Measurements from ENCODE around the gene SRRM4.
"Not testable (repeated sequence)": the region's sequence is repeated elsewhere in the genome, so short reads cannot be mapped to it uniquely, and the experiment has no call there.

SRRM4 gene

DNA sequence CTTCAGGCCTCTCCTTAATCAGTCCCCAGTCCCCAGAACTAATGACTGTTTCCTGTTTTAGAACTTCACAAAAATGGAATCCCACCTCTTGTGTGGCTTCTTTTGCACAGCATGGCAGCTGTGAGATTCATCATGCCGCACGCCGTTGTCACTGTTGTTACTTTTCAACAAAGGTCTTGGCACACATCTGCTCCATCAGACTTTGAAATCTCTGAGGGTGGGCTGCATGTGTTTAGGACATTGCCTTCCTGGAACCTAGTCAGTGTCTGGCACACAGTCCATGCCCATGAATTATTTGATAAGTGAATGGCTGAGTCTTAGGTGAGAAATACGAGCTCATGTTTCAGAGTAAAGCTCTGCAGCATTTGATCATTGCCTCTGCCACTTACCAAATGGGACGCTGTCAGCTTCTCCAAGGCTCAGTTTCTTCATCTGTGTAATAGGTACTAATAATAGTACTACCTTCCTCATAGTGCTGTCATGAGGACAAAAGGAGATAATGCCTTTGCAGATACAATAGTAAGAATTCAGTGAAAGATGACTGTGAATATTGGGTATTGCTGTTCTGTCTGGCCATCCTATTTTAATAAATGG is 90.4 kb downstream of the SRRM4 start:
- no peak for DNase-seq

DNA sequence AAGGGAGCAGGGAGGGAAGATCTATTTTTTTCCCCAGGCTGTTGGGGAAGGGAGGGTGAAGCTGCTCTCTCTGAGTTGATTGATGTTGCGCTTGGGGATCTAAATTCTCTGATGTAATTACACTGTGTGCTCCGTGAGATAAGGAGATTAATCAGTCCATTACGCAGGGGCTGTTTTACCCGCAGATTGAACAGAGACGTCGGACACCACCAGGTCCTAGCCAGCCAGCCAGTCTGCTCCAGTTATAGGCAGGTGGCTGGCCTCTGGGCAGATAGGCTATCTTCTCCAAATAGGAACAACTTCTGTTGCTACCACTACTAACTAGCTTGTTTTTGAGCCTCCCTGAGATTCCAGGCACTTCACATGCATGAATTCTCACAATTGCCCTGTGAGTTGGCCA is 91.1 kb downstream of the SRRM4 start:
- DNase-seq: no peak

DNA sequence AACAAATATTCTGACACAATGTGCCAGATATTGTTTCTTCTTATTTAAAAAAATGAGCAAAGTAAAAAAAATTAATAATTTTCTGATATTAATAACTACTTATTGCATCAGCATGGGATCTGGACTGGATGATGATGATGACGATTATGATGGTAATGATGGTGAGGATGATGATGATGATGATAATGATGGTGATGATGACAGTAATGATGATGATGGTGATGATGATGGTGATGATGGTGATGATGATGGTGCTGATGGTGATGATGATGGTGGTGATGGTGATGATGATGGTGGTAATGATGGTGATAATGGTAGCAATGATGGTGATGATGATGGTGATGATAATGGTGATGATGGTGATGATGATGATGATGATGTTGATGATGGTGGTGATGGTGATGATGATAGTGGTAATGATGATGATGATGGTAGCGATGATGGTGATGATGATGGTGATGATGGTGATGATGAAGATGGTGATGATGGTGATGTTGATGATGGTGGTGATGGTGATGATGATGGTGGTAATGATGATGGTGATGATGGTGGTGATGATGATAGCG is 94.0 kb downstream of the SRRM4 start:
- DNase-seq: no peak

DNA sequence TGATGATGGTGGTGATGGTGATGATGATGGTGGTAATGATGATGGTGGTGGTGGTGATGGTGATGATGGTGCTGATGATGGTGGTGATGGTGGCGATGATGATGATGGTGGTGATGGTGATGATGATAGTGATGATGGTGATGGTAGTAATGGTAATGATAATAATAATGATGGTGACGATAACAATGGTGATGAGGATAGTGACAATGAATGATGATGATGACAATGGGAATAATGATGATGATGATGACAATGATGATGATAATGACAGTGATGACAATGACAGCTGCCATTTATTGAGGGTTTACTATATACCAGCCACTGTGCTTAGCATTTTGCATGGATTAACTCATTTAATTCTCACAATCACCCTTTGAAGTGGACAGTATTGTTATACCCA is 94.6 kb downstream of the SRRM4 start:
- DNase-seq: no peak

DNA sequence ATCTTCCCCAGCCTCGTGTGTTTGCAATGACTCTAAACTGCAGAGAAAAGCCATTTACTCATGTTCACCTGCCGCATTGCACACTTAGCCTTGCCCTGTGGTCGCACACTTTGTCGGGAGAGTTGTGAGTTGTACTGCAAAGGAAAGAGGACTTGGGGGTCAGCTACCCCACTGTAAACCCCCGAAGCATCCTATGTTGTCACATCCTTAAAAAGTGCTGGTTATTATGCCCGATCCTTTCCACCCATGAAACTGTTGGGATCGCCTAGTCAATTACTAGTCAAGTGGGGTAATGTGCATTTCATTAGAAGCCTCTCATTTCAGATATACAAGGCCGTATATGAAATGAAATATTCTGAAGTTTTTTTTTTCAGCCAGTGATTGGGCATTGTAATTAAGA is 98.2 kb downstream of the SRRM4 start:
- no peak for DNase-seq

DNA sequence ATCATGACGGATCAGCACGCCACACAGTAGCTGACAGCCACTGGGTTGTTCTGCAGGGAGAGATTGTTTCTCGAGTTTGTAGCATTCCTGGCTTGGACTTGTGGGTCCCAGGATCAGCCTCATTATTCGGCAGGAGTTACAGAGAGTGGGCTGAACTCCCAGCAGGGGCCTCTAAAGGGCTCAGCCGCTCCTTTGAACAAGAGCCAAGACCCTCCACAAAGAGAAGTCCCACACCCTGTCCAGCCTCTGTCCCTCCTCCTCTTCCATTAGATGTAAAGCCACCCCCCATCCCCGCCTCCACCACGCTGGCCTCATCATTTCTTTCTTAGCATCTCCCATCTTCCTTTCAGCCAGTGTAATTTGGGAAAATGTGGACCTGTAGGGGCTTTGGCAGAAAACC is 100.7 kb downstream of the SRRM4 start:
- DNase-seq: no peak

DNA sequence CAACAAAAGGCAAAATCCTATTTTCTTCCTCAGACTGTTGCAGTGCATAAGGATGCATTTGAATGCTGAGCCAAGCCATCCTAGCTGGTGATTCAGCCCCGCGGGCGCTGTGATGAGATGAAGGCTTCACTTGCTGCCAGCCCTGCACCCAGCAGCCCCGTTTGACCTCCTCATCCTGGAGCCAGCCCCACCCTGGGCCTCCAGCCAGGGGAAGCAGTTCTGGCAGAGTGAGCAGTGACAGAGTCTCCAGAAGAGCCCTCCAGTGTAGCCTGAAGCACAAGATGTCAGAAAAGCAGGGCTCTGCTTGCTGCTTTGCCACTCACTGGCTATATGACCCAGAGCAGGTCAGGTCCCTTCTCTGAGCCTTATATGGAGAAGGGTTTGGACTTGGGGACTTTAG is 101.2 kb downstream of the SRRM4 start:
- DNase-seq: no peak

DNA sequence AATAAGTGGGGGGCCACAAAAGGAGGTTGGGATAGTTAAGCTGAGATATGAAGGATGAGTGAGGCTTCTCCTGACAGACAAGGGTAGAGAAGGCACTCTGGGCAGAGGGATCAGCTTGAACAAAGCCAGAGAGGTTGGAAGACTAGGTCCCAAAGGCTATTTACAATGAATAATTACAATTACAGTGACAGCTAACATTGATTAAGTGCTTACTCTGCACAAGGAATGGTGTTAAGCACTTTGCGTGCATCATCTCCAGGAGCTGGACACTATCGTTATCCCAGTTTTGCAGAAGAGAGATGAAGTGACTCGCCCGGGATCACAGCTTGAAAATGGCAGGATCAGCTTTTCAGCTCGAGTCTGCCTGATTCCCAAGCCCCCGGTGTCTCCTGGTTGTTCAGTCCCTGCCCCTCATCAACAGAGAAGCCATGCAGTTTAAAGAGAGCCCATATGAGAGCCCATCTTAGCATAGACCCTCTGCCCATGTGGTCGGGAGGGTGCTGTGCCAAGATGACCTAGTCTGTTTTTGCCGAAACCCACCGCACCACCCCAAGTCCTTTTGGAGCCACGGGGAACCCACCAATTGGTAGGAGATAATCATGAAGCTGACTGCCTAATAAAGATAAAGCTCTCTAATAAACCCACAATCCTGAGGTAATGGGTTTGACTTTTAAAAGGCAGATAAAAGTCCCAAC is 107.5 kb downstream of the SRRM4 start:
- DNase-seq: no peak

DNA sequence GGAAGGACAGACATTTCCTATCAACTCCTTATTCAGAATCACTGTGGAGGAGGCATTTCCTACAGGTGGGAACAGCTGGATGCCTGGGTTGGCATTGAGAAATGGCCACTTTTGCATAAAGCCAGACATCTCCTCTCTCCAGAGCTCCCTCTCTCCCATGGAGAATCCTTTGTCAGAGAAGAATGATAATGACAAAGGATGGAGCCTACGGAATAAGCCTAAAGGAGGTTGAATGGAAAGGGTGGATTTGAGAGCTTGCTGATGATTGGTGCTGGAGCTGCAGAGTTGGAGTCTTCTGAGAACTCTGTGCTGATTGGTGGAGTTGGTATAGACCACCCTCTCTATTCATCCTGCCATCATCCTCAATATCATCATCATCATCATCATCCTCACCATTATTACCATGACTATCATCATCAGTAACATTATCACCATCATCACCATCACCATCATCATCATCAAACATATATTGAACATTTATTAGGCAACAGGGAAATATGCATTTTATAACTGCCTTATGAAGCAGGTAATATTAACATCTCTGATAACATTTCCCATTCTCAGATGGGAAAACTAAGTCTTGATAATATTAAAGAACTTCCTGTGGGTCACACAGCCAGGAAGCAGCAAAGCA is 108.2 kb downstream of the SRRM4 start:
- DNase-seq: no peak

DNA sequence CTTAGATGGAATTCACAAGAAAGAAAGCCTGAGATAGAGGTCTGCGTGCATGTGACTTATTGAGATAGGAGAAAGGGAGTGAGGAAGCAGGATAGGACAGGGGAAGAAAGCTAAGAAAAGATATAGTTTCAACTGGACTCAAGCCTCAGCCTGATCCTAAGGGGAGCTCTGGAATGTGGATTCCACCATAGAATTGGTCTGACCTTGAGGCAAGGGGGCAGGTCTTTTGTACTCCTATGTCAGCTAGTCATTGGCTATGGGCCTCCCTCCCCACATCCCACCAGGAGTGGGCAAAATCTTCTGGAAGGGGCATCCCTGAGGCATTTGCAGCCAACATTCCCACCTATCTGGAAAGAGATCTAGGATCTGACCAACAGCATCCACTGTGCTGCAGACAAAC is 108.9 kb downstream of the SRRM4 start:
- DNase-seq: no peak

DNA sequence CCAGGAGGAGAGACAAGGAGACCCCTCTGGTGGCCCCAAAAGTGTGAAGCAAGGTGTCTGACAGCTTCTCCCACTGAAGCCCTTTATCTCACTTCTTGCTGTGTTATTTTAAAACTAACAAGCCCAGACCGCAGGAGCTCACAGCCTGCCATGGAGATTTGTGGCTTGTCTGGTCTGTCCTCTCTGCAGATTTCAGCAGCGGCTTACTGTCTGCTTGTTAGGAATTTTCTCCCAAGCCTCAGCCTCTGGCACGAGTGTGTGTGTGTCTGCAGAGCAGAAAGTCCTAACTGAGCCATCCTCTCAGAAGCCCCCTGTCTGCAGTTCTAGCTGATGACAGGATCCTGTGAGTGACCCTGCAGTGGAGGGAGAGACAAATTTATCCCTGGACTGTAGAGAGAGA is 109.5 kb downstream of the SRRM4 start:
- DNase-seq: no peak

DNA sequence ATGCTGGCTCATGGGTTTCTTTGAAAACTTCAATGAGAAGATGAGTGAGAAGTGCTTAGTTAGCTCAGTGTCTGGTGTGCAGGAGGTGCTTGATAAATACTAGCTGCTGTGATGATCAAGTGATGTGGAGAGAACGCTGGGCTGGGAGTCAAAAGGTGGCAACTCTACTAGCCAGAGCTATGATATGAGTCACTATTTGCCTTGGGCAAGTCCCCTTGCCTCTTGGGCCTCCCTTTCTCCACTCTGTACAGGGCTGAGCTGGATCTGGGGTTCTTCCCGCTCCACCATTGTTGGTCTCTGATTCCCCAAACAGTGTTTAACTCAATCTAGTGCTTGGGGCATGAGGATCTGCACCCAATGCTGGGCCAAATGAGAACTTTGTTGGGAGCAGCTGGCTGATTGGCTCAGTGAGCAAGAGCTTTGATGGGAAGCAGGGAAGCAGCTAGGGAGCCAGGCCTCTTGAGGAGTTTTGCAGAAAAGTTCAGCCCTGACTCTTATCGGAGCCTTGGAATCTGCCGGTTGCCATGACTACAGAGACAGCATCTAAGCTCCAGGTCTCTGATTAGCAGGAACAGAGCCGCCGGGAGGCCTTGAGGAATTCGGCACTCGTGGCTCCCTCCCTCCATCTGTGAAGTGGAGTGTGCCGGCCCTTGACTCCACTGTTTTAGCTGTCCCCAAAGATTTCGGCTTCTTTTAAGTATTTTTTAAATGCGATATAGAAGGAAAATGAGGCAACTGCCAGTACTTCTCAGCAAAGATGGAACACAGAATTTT is 115.3 kb downstream of the SRRM4 start:
- DNase-seq: no peak

DNA sequence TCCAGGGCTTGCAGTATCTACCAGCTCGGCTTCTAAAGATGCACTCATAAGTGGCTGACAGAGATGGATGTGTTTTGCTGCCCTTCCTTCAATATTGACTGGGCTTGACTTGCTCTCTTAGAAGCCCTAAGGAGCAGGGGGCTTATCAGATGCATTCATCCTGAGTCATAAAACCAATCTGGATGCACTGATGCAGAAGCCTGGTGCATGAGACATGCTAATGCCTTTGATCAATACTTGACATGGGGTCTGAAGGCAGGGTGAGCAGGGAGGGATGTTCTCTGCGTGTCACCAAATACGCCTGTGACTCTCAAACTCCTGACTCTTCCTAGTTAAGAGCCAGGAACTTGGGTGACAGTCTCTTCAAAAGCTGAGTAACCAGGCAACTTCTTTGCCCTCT is 119.6 kb downstream of the SRRM4 start:
- no peak for DNase-seq

DNA sequence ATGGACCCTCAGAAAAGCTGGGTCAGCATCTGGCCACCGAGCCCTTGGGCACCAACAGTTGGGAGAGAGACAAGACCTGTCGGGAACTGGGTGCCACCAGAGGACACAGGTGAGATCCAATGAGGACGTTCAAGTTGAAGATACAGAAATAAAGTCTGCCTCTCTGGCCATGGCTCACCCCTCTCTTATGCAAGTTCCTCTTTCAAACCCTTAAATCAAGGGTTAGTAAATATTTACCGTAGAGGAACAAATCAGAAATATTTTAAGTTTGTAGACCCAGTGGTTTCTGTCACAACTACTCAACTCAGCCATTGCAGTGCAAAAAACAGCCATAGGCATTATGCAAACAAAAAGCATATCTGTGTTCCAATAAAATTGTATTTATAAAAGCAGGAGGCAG is 120.9 kb downstream of the SRRM4 start:
- no peak for DNase-seq

DNA sequence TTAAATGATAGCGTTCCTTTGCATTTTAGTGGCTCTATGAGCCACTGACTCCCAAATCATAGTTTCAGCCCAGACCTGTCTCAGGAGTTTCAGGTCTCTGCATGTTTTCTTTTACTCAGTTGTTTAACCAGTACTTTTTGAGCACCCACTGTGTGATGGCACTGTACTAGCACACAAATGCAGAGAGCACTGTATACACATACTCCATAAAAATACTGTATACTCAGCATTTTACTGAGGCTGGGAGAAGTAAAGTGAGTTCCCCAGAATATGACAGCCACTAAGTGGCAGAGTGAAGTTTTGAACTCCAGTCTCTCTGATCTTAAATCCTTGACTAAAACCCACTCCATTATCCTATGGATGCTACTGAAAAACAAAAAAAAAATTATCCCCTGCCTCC is 121.4 kb downstream of the SRRM4 start:
- no peak for DNase-seq

DNA sequence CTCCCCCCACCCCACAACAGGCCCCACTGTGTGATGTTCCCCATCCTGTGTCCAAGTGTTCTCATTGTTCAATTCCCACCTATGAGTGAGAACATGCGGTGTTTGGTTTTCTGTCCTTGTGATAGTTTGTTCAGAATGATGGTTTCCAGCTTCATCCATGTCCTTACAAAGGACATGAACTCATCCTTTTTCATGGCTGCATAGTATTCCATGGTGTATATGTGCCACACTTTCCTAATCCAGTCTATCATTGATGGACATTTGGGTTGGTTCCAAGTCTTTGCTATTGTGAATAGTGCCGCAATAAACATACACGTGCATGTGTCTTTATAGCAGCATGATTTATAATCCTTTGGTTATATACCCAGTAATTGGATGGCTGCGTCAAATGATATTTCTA is 123.6 kb downstream of the SRRM4 start:
- DNase-seq: not testable (repeated sequence)

DNA sequence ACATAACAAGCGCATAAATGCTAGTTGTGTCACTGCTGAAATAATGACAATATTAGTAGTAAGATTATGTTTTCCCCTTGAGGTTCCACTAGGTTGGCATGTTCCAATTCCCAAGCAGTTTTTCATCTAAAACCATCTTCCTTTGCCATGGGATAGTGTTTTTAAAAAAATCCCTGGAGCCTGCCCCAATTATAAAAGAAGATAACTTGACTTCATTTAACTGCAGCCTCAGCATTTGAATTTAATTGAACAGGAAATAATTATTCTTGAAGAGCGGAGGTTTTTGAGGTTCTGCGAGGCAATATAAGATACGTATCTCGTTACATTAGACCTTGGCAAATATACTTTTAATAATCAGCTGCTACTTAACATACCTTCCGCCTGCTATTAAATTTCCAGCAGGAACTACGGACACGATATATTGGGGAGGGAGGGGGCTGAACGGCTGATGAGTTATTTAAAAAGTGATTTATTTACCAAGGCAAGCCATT is 132.2 kb downstream of the SRRM4 start:
- DNase-seq: no peak

DNA sequence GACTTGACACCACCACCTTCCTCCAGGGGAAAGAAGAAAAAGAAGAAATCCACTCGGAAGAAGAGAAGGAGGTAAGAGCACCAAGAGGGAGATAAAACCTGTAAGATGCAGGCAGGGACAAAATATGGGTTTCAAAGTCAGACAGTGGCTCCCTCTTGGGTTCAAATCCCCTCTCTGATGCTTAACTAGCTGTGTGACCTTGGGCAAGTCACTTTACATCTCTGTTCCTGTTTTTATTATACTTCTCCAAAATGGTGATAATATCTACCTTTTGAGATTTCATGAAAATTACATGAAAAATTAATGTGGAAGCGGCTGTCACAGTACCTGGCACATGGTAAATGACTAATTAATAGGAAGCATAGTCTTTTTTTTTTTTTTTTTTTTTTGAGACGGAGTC is 133.0 kb downstream of the SRRM4 start:
- DNase-seq: no peak

DNA sequence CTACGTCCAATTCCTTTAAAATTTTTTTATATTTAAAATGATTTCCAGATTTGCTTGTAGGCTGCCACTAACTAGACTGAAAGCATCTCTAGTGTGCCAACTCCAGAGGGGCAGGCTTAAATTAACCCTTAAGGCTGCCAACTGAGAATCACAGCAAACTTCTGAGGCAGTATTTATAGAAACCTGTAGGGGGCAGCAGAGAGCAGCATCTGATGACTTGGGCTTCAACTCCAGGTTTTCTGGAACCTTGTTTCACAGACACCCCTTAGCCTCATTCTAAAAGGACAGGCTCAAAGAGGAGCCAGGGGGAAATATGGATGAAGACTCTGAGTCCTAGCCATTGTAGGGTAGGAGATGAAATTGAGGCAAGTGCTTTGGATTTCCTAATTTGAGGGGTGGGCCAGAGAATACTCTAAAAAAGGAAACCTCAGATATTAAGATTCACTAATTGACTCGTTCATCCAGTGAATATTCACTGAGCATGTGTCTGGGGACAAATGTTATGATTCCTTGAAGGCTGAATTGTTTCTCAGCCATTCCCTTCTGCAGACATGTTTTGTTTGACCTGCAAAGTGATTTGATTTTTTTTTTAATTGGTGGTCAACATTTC is 134.1 kb downstream of the SRRM4 start:
- DNase-seq: peak; percentile 39

DNA sequence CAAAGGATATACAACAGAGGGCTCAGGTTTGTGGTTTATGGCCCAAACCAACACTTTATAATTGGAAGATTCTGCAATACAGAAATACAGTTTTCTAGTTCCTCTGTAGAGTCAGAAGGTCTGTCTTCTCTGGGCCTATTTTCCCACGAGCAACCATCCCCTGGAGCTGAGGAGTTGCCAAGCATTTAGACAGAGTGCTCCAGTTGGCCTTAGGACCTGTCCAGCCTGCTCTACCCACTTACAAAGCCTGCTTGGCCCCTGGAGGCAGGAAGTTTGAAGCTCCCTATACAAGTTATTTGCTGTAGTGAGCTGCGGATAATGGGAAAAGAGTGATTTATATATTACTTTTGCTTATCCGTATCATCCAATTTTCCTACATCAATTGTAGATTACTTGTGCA is 136.6 kb downstream of the SRRM4 start:
- DNase-seq: no peak

DNA sequence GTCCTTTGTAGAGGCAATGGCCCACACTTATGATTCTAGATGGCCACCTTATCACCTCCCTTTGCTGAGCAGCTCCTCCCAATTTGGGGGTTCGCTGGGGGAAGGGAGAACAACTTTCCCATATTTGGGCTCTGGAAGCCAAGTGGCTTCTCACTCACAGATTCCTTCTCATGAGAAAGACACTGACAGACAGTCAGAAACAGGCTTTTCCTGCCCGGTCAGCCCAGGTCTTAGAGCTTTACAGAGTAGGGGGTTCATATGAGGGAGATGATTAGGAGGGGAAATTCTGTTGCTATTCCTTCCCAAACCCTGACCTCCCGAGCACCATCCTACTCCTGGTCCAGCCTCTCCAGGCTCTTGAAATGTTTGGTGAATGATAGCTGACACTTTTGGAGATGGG is 137.3 kb downstream of the SRRM4 start:
- DNase-seq: no peak

DNA sequence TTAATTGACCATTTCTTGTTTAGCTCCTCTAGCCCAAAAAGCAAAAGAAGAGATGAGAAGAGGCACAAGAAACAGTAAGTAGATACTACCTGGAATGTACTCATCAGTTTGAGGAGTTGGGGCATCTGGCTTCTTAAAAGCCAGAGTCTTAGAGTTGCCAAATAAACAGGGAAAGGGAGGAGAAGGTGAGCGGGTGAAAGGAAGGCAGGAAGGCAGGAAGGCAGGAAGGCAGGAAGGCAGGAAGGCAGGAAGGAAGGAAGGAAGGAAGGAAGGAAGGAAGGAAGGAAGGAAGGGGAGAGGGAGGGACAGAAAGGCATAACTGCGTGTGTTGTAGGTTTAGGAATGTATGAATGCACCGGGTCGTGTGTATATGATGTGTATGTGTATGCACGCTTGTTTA is 140.7 kb downstream of the SRRM4 start:
- DNase-seq: no peak

DNA sequence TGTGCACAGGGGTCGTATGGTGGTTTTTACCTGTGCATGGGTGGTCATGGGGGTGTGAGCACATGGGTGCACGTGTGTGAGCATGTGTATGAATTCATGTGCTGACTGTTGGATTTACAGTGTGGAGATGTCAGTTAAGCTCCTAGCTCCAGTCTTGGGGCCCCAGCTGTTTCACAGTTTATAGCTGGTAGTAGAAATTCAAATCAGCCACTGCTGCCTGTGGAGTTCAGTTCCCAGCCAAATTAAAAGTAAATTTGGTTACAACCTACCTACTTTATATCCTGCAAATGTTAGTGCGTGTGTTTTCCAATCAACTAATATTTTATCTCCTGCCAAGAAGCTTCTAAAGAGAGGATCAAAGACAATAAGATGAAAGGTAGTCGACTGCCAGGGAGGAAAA is 141.4 kb downstream of the SRRM4 start:
- DNase-seq: no peak

All from right hindlimb (tissue), 1 donor.